SK-N-SH (cell line): Measurements from ENCODE around the gene WBP1. TPM values are rescaled to one million over a fixed set of nuclear protein-coding genes. Genes with fewer than 3 reads are reported as not detected.

ENCODE experiments used
- CTCF ChIA-PET: fragments of 300-600, 350-600 bp; formaldehyde crosslinking; extraction: SDS; loops from one replicate; lab custom pipeline; 2021; lab: Yijun Ruan, JAX
- POLR2A ChIA-PET: fragments of 350-600 bp; sonication (Branson Sonifier 250); formaldehyde crosslinking; extraction: SDS; loops from one replicate; lab custom pipeline; 2020; ENCODE audit warnings: antibody characterized with exemption, inconsistent platforms; lab: Yijun Ruan, JAX
- DNase-seq: peaks from one replicate; pipeline ENCODE4 v3.0.0; 2012
- H2AFZ ChIP-seq: fragments of 200-600 bp; sonication (generic); 2 replicates; pipeline ENCODE4 v1.8.1; 2016; ENCODE audit warnings: antibody characterized with exemption, mild to moderate bottlenecking, low read depth
- H3F3A ChIP-seq: fragments of 200-600 bp; sonication (generic); replicated peaks from 2 replicates; pipeline ENCODE3; 2016; ENCODE audit warnings: antibody characterized with exemption, mild to moderate bottlenecking; ENCODE audit not compliant: insufficient read depth
- H3K27ac ChIP-seq, 2 experiments: fragments of 200-500 bp in 1 of 2; fragments of 200-600 bp in 1 of 2; sonication (Bioruptor generic) in 1 of 2; sonication (generic), shearing (Covaris generic) in 1 of 2; 2 replicates each; pipeline versions ENCODE4 v1.5.1 to v1.6.1; 2014 to 2016; ENCODE audit warnings: low read depth in 2 of 2, inconsistent platforms in 1 of 2, low read length in 1 of 2, mild to moderate bottlenecking in 1 of 2, mixed read lengths in 1 of 2
- H3K27me3 ChIP-seq: fragments of 200-600 bp; sonication (generic), shearing (Covaris generic); 2 replicates; pipeline ENCODE4 v1.6.1; 2016; ENCODE audit warnings: mixed run types; ENCODE audit not compliant: insufficient read depth
- H3K36me3 ChIP-seq, 2 experiments: fragments of 200-500 bp in 1 of 2; fragments of 200-600 bp in 1 of 2; sonication (Bioruptor generic) in 1 of 2; sonication (generic) in 1 of 2; replicated peaks in 1 of 2; 2 replicates each; pipeline versions ENCODE3 to v1.5.1; 2014 to 2016; ENCODE audit warnings: low read length in 1 of 2, mild to moderate bottlenecking in 1 of 2; ENCODE audit not compliant: insufficient read depth in 2 of 2, control insufficient read depth in 1 of 2
- H3K4me1 ChIP-seq, 2 experiments: fragments of 200-500 bp in 1 of 2; fragments of 200-600 bp in 1 of 2; sonication (Bioruptor generic) in 1 of 2; sonication (generic), shearing (Covaris generic) in 1 of 2; 2 replicates each; pipeline versions ENCODE4 v1.5.1 to v1.6.1; 2014 to 2016; ENCODE audit warnings: low read depth in 1 of 2, low read length in 1 of 2, mixed run types in 1 of 2; ENCODE audit not compliant: insufficient read depth in 2 of 2, control insufficient read depth in 1 of 2
- H3K4me2 ChIP-seq: fragments of 200-600 bp; sonication (generic), shearing (Covaris generic); 2 replicates; pipeline ENCODE4 v1.6.1; 2017; ENCODE audit warnings: mixed run types
- H3K4me3 ChIP-seq, 2 experiments: fragments of 200-500 bp in 1 of 2; fragments of 200-600 bp in 1 of 2; sonication (Bioruptor generic) in 1 of 2; sonication (generic), shearing (Covaris generic) in 1 of 2; 2 replicates each; pipeline versions ENCODE4 v1.5.1 to v1.8.1; 2014 to 2016; ENCODE audit warnings: low read depth in 2 of 2, inconsistent platforms in 1 of 2, low read length in 1 of 2, mild to moderate bottlenecking in 1 of 2, mixed read lengths in 1 of 2, moderate library complexity in 1 of 2
- H3K79me2 ChIP-seq: fragments of 200-600 bp; sonication (generic); 2 replicates; pipeline ENCODE4 v1.8.1; 2017; ENCODE audit warnings: mild to moderate bottlenecking; ENCODE audit not compliant: insufficient read depth
- H3K9ac ChIP-seq: fragments of 200-600 bp; sonication (generic); 2 replicates; pipeline ENCODE4 v1.6.1; 2017; ENCODE audit warnings: mixed run types
- H3K9me2 ChIP-seq: fragments of 200-600 bp; sonication (generic); 2 replicates; pipeline ENCODE4 v1.6.1; 2017; ENCODE audit warnings: mixed run types
- H3K9me3 ChIP-seq: fragments of 200-600 bp; sonication (generic); 2 replicates; pipeline ENCODE4 v1.6.1; 2017; ENCODE audit warnings: mixed run types, mild to moderate bottlenecking, moderate library complexity
- H4K20me1 ChIP-seq: fragments of 200-600 bp; sonication (generic); 2 replicates; pipeline ENCODE4 v1.6.1; 2017; ENCODE audit warnings: mild to moderate bottlenecking, mixed run types; ENCODE audit not compliant: insufficient read depth
- CHD2 ChIP-seq: fragments of 150-350 bp; IDR thresholded peaks from 2 replicates; pipeline ENCODE4 v1.6.1; 2018; ENCODE audit warnings: low read length; ENCODE audit not compliant: partially characterized antibody
- EZH2phosphoT487 ChIP-seq: fragments of 200-600 bp; sonication (generic); IDR thresholded peaks from 2 replicates; pipeline ENCODE4 v1.6.1; 2017; ENCODE audit warnings: low read depth, mixed run types, mild to moderate bottlenecking, antibody characterized with exemption, moderate library complexity, borderline replicate concordance
- FOSL2 ChIP-seq: IDR thresholded peaks from 2 replicates; pipeline ENCODE4 v1.4.0; 2012; ENCODE audit warnings: low read depth, mild to moderate bottlenecking, moderate library complexity, borderline replicate concordance
- FOXM1 ChIP-seq: IDR thresholded peaks from 2 replicates; pipeline ENCODE4 v1.4.0; 2012; ENCODE audit warnings: low read depth, mild to moderate bottlenecking
- GATA2 ChIP-seq: sonication (generic); formaldehyde crosslinking; IDR thresholded peaks from 2 replicates; pipeline ENCODE4 v1.5.0; 2020; ENCODE audit warnings: mild to moderate bottlenecking, missing genetic modification reagents
- MEF2A ChIP-seq: IDR thresholded peaks from 2 replicates; pipeline ENCODE4 v1.4.0; 2012; ENCODE audit warnings: low read depth, borderline replicate concordance
- MXI1 ChIP-seq: IDR thresholded peaks from 2 replicates; pipeline ENCODE4 v1.6.1; 2012; ENCODE audit warnings: mild to moderate bottlenecking, low read depth, low read length, improper control_type of control experiment
- RXRA ChIP-seq: IDR thresholded peaks from 2 replicates; pipeline ENCODE4 v1.4.0; 2012; ENCODE audit warnings: low read depth, mild to moderate bottlenecking, borderline replicate concordance
- SMC3 ChIP-seq: IDR thresholded peaks from 2 replicates; pipeline ENCODE4 v1.6.1; 2012; ENCODE audit warnings: low read depth, low read length, improper control_type of control experiment
- WGBS: methylation state at CpG from one replicate; pipeline ENCODE4 v1.1.6; 2017; ENCODE audit warnings: low lambda C conversion rate; 5-methylcytosine and 5-hydroxymethylcytosine counted together
- polyA plus RNA-seq, 3 experiments: library from polyadenylated mRNA; depleted of rRNA; stranded (reverse); fragments of >200 nt; gene quantifications; 2 replicates each; pipeline ENCODE4 v1.2.3, GENCODE V29; 2012
- TF ChIP-seq, protein P1 (sequence below): IDR thresholded peaks from 2 replicates; pipeline ENCODE4 v1.4.0; 2012; ENCODE audit warnings: low read depth, borderline replicate concordance
- TF ChIP-seq, protein P2 (sequence below): fragments of 150-350 bp; IDR thresholded peaks from 2 replicates; pipeline ENCODE4 v1.6.1; 2017; ENCODE audit warnings: antibody characterized with exemption, low read length, low read depth, borderline replicate concordance
- TF ChIP-seq, protein P3 (sequence below): fragments of 200-600 bp; sonication (generic); IDR thresholded peaks from 2 replicates; pipeline ENCODE4 v1.6.1; 2017; ENCODE audit warnings: antibody characterized with exemption, mild to moderate bottlenecking, moderate library complexity
- TF ChIP-seq, protein P4 (sequence below): IDR thresholded peaks from 2 replicates; pipeline ENCODE4 v1.6.1; 2012; ENCODE audit warnings: mild to moderate bottlenecking, low read depth, low read length, moderate library complexity
- TF ChIP-seq, protein P5 (sequence below): IDR thresholded peaks from 2 replicates; pipeline ENCODE4 v1.4.0; 2012; ENCODE audit warnings: low read depth, borderline replicate concordance

Gene WBP1
- polyA plus RNA-seq, 1 of the 3 experiments (the other 2 are of a cell fraction) = 184 TPM

DNA sequence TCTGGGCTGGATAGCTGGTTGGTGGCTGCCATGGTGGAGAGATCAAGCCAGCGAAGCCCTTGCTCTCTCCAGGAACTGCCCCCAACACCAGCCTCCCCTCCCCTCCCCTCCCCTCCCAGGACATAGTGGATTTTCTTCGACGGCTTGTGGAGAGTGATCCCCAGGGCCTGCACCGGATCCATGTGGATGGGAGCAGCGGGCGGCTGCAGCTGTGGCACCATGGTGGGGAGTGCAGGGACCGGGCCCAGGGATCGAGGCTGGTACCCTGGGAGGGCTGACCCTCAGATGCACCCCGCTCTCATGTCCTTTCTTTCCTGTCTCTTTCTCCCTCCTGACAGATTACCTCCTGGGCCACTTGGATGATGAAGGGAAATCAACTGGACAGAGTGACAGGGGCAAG is 31.7 kb downstream of the WBP1 start (continued):
- TF ChIP-seq, protein P1, sequence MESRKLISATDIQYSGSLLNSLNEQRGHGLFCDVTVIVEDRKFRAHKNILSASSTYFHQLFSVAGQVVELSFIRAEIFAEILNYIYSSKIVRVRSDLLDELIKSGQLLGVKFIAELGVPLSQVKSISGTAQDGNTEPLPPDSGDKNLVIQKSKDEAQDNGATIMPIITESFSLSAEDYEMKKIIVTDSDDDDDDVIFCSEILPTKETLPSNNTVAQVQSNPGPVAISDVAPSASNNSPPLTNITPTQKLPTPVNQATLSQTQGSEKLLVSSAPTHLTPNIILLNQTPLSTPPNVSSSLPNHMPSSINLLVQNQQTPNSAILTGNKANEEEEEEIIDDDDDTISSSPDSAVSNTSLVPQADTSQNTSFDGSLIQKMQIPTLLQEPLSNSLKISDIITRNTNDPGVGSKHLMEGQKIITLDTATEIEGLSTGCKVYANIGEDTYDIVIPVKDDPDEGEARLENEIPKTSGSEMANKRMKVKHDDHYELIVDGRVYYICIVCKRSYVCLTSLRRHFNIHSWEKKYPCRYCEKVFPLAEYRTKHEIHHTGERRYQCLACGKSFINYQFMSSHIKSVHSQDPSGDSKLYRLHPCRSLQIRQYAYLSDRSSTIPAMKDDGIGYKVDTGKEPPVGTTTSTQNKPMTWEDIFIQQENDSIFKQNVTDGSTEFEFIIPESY = no peak
- TF ChIP-seq FOSL2 (no peak), SMC3 (no peak), MXI1 (no peak), GATA2 (CRISPR knock-in tag) (no peak), RXRA (no peak)
- TF ChIP-seq, protein P2, sequence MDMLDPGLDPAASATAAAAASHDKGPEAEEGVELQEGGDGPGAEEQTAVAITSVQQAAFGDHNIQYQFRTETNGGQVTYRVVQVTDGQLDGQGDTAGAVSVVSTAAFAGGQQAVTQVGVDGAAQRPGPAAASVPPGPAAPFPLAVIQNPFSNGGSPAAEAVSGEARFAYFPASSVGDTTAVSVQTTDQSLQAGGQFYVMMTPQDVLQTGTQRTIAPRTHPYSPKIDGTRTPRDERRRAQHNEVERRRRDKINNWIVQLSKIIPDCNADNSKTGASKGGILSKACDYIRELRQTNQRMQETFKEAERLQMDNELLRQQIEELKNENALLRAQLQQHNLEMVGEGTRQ = no peak
- TF ChIP-seq, all 33 proteins: peak for 0

DNA sequence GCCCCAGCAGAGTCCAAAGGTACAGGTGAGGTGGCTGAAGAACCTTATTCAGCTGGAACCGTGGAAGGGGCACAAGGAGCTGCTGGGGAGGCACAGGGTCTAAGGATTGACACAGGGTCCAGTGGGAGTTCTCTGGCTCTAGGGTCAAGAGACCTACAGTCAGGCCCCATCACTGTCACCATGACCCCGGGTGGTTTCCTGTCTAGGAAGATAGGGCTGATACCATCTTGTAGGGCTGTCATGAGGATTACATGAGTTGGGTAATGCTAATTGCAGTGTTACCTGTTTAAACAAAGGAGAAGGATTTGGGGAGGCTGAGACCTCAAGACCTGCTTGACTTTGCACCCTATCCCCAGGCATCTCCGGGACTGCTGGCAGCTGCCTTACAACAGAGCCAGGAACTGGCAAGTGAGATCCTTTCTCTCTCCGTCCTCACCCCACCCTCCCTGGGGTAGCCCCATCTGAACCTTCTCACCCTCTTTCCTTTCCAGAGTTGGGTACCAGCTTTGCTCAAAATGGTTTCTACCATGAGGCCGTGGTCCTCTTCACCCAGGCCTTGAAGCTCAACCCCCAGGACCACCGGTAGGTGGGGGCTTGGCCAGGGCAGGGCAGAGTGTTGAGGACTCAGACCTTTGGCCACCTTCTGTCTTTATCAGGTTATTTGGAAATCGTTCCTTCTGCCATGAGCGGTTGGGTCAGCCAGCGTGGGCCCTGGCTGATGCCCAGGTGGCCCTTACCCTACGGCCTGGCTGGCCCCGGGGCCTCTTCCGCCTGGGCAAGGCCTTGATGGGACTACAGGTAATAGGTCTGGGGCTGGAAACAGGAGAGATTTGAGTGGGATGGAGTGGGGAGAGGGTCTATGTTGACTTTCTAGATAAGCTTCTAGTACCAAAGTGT is 33.7 kb downstream of the WBP1 start:
- POLR2A ChIA-PET = interaction anchor here (0.5 to 1.7 kb wide), 5 partner anchors 9 to 22 kb away, joined by 3 to 9 read pairs (median 4); partner anchors contain the start of genes PCGF1 and TLX2
- no peaks in the 10 kb centered on the region for H3K4me1 ChIP-seq
- 90% methylated on average over 9 of the region's 12 CpGs for WGBS
- no peak for DNase-seq
- no peak overlapping the region for H2AFZ ChIP-seq
- no peak overlapping the region for H3K4me2 ChIP-seq
- no peak overlapping the region for H3K4me3 ChIP-seq
- H4K20me1 ChIP-seq = no peaks in the 10 kb centered on the region
- peaks cover 0 to 46% of the 10 kb centered on the region in 2 experiments for H3K36me3 ChIP-seq
- H3K27me3 ChIP-seq = no peaks in the 10 kb centered on the region
- TF ChIP-seq, protein P2 = no peak
- no peak for TF ChIP-seq FOXM1
- no peak for TF ChIP-seq EZH2phosphoT487
- TF ChIP-seq, protein P3, sequence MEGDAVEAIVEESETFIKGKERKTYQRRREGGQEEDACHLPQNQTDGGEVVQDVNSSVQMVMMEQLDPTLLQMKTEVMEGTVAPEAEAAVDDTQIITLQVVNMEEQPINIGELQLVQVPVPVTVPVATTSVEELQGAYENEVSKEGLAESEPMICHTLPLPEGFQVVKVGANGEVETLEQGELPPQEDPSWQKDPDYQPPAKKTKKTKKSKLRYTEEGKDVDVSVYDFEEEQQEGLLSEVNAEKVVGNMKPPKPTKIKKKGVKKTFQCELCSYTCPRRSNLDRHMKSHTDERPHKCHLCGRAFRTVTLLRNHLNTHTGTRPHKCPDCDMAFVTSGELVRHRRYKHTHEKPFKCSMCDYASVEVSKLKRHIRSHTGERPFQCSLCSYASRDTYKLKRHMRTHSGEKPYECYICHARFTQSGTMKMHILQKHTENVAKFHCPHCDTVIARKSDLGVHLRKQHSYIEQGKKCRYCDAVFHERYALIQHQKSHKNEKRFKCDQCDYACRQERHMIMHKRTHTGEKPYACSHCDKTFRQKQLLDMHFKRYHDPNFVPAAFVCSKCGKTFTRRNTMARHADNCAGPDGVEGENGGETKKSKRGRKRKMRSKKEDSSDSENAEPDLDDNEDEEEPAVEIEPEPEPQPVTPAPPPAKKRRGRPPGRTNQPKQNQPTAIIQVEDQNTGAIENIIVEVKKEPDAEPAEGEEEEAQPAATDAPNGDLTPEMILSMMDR = no peak
- TF ChIP-seq RXRA = no peak
- TF ChIP-seq, protein P1 = no peak
- TF ChIP-seq MEF2A = no peak
- TF ChIP-seq, protein P4, sequence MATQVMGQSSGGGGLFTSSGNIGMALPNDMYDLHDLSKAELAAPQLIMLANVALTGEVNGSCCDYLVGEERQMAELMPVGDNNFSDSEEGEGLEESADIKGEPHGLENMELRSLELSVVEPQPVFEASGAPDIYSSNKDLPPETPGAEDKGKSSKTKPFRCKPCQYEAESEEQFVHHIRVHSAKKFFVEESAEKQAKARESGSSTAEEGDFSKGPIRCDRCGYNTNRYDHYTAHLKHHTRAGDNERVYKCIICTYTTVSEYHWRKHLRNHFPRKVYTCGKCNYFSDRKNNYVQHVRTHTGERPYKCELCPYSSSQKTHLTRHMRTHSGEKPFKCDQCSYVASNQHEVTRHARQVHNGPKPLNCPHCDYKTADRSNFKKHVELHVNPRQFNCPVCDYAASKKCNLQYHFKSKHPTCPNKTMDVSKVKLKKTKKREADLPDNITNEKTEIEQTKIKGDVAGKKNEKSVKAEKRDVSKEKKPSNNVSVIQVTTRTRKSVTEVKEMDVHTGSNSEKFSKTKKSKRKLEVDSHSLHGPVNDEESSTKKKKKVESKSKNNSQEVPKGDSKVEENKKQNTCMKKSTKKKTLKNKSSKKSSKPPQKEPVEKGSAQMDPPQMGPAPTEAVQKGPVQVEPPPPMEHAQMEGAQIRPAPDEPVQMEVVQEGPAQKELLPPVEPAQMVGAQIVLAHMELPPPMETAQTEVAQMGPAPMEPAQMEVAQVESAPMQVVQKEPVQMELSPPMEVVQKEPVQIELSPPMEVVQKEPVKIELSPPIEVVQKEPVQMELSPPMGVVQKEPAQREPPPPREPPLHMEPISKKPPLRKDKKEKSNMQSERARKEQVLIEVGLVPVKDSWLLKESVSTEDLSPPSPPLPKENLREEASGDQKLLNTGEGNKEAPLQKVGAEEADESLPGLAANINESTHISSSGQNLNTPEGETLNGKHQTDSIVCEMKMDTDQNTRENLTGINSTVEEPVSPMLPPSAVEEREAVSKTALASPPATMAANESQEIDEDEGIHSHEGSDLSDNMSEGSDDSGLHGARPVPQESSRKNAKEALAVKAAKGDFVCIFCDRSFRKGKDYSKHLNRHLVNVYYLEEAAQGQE = no peak
- TF ChIP-seq CHD2 = no peak
- TF ChIP-seq, protein P5, sequence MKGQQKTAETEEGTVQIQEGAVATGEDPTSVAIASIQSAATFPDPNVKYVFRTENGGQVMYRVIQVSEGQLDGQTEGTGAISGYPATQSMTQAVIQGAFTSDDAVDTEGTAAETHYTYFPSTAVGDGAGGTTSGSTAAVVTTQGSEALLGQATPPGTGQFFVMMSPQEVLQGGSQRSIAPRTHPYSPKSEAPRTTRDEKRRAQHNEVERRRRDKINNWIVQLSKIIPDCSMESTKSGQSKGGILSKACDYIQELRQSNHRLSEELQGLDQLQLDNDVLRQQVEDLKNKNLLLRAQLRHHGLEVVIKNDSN = no peak
- H3K27ac ChIP-seq = no peak overlapping the region
- no peak overlapping the region for H3K9ac ChIP-seq
- H3F3A ChIP-seq = peaks cover 3% of the 10 kb centered on the region
- no peaks in the 10 kb centered on the region for H3K9me2 ChIP-seq
- H3K9me3 ChIP-seq = no peaks in the 10 kb centered on the region
- peaks cover 2% of the 10 kb centered on the region; the same call in 1 of the 2 replicates for H3K79me2 ChIP-seq
- CTCF ChIA-PET = interaction anchor here (0.6 to 1.6 kb wide), 3 partner anchors 17 to 96 kb away, joined by 3 to 6 read pairs (median 4); no protein-coding TSS in a partner anchor
